HEK293 (cell line): ENCODE measurements around the gene MTUS2.
"Not testable (repeated sequence)": the region's sequence is repeated elsewhere in the genome, so short reads cannot be mapped to it uniquely, and the experiment has no call there.

Source experiments
- CTCF ChIA-PET: fragments of 350-600 bp; formaldehyde crosslinking; extraction: SDS; loops from one replicate; lab custom pipeline; 2021; ENCODE audit warnings: antibody characterized with exemption; lab: Yijun Ruan, JAX
- POLR2A ChIA-PET: fragments of 300-600 bp; formaldehyde crosslinking; extraction: SDS; loops from one replicate; lab custom pipeline; 2020; ENCODE audit warnings: antibody characterized with exemption, inconsistent platforms; lab: Yijun Ruan, JAX
- H3K27ac ChIP-seq: fragments of 200-500 bp; sonication (Bioruptor generic); 2 replicates; pipeline ENCODE4 v1.5.1; 2014; ENCODE audit warnings: low read depth, low read length, control low read depth, inconsistent platforms; ENCODE audit errors: extremely low read depth
- H3K36me3 ChIP-seq, 2 experiments: fragments of 200-500 bp in 1 of 2; sonication (Bioruptor generic) in 1 of 2; 1 replicate in 1 of 2; 2 replicates in 1 of 2; pipeline ENCODE4 v1.5.1; 2014 to 2017; ENCODE audit warnings: inconsistent platforms in 2 of 2, low read length in 2 of 2; ENCODE audit not compliant: control insufficient read depth in 2 of 2, insufficient read depth in 1 of 2
- H3K4me1 ChIP-seq: fragments of 200-500 bp; sonication (Bioruptor generic); 2 replicates; pipeline ENCODE4 v1.5.1; 2014; ENCODE audit warnings: mild to moderate bottlenecking, low read length, inconsistent platforms; ENCODE audit not compliant: control insufficient read depth, insufficient read depth
- H3K4me3 ChIP-seq: 2 replicates; pipeline ENCODE4 v1.5.1; 2011; ENCODE audit warnings: low read depth, mild to moderate bottlenecking, control low read depth, low read length, moderate library complexity
- H3K9me3 ChIP-seq: fragments of 200-500 bp; sonication (Bioruptor generic); 2 replicates; pipeline ENCODE4 v1.5.1; 2014; ENCODE audit warnings: low read depth, low read length, inconsistent platforms; ENCODE audit not compliant: control insufficient read depth, insufficient read depth
- AEBP2 ChIP-seq: fragments of 450-650 bp; formaldehyde crosslinking; IDR thresholded peaks from 2 replicates; pipeline ENCODE4 v1.5.1; 2016; ENCODE audit warnings: missing biosample characterization, missing genetic modification characterization, borderline replicate concordance
- HOXD13 ChIP-seq: sonication (generic); formaldehyde crosslinking; IDR thresholded peaks from 2 replicates; pipeline ENCODE4 v1.8.0; 2022; ENCODE audit warnings: missing genetic modification reagents, borderline replicate concordance
- PRDM6 ChIP-seq: fragments of 450-650 bp; formaldehyde crosslinking; IDR thresholded peaks from 2 replicates; pipeline ENCODE4 v1.5.1; 2017; ENCODE audit warnings: missing biosample characterization, missing genetic modification characterization
- RBAK ChIP-seq: fragments of 450-650 bp; formaldehyde crosslinking; IDR thresholded peaks from 2 replicates; pipeline ENCODE4 v1.5.1; 2016; ENCODE audit warnings: missing biosample characterization, missing genetic modification characterization
- SP2 ChIP-seq: fragments of 450-650 bp; formaldehyde crosslinking; IDR thresholded peaks from 2 replicates; pipeline ENCODE4 v1.5.1; 2016; ENCODE audit warnings: missing biosample characterization, missing genetic modification characterization
- TRIM28 ChIP-seq: IDR thresholded peaks from 2 replicates; pipeline ENCODE4 v1.6.1; 2011; ENCODE audit warnings: low read length, control low read depth, borderline replicate concordance
- ZNF121 ChIP-seq: fragments of 450-650 bp; formaldehyde crosslinking; IDR thresholded peaks from 2 replicates; pipeline ENCODE4 v1.5.1; 2016; ENCODE audit warnings: missing biosample characterization, missing genetic modification characterization
- ZNF133 ChIP-seq: fragments of 450-650 bp; formaldehyde crosslinking; IDR thresholded peaks from 2 replicates; pipeline ENCODE4 v1.5.1; 2016; ENCODE audit warnings: missing biosample characterization, missing genetic modification characterization
- ZNF221 ChIP-seq: fragments of 450-650 bp; formaldehyde crosslinking; IDR thresholded peaks from 2 replicates; pipeline ENCODE4 v1.5.1; 2017; ENCODE audit warnings: missing biosample characterization, missing genetic modification characterization, borderline replicate concordance
- ZNF341 ChIP-seq: fragments of 450-650 bp; formaldehyde crosslinking; IDR thresholded peaks from 2 replicates; pipeline ENCODE4; 2016; ENCODE audit warnings: low read depth, missing biosample characterization, missing genetic modification characterization
- ZNF394 ChIP-seq: fragments of 450-650 bp; formaldehyde crosslinking; IDR thresholded peaks from 2 replicates; pipeline ENCODE4 v1.5.1; 2016; ENCODE audit warnings: missing biosample characterization, missing genetic modification characterization, mild to moderate bottlenecking, moderate library complexity, borderline replicate concordance
- ZNF513 ChIP-seq: fragments of 450-650 bp; IDR thresholded peaks from 2 replicates; pipeline ENCODE4 v1.5.1; 2018; ENCODE audit warnings: missing biosample characterization, missing genetic modification characterization
- ZNF521 ChIP-seq: fragments of 450-650 bp; formaldehyde crosslinking; IDR thresholded peaks from 2 replicates; pipeline ENCODE4 v1.5.1; 2017; ENCODE audit warnings: missing biosample characterization, mild to moderate bottlenecking, missing genetic modification characterization
- ZNF529 ChIP-seq: fragments of 450-650 bp; formaldehyde crosslinking; IDR thresholded peaks from 2 replicates; pipeline ENCODE4 v1.5.1; 2017; ENCODE audit warnings: missing genetic modification characterization, missing biosample characterization; ENCODE audit not compliant: insufficient replicate concordance
- ZNF585B ChIP-seq: fragments of 450-650 bp; formaldehyde crosslinking; IDR thresholded peaks from 2 replicates; pipeline ENCODE4 v1.5.1; 2016; ENCODE audit warnings: missing biosample characterization, missing genetic modification characterization
- ZNF76 ChIP-seq: fragments of 450-650 bp; formaldehyde crosslinking; IDR thresholded peaks from 2 replicates; pipeline ENCODE4; 2016; ENCODE audit warnings: low read depth, missing biosample characterization, missing genetic modification characterization, borderline replicate concordance
- ZNF777 ChIP-seq: fragments of 450-650 bp; formaldehyde crosslinking; IDR thresholded peaks from 2 replicates; pipeline ENCODE4 v1.5.1; 2017; ENCODE audit warnings: missing biosample characterization, missing genetic modification characterization, borderline replicate concordance
- ZNF785 ChIP-seq: fragments of 450-650 bp; formaldehyde crosslinking; IDR thresholded peaks from 2 replicates; pipeline ENCODE4 v1.5.1; 2016; ENCODE audit warnings: missing biosample characterization, missing genetic modification characterization
- ZSCAN16 ChIP-seq: fragments of 450-650 bp; formaldehyde crosslinking; IDR thresholded peaks from 2 replicates; pipeline ENCODE4 v1.5.1; 2016; ENCODE audit warnings: missing biosample characterization, missing genetic modification characterization
- TF ChIP-seq, protein P1 (sequence below): fragments of 450-650 bp; formaldehyde crosslinking; IDR thresholded peaks from 2 replicates; pipeline ENCODE4 v1.5.1; 2016; ENCODE audit warnings: missing biosample characterization, missing genetic modification characterization, borderline replicate concordance

Gene MTUS2

GRCh38 chr13:29384871-29385270 lies 564.7 kb downstream of the MTUS2 start (continued):
- no peak for TF ChIP-seq ZNF529 (tag by site-specific recombination)
- TF ChIP-seq ZNF521 (tag by site-specific recombination): no peak
- no peak for TF ChIP-seq SP2
- TF ChIP-seq ZNF777 (tag by site-specific recombination): no peak
- no peak for TF ChIP-seq AEBP2 (tag by site-specific recombination)
- TF ChIP-seq RBAK (tag by site-specific recombination): no peak
- no peak for TF ChIP-seq ZNF221 (tag by site-specific recombination)
- no peak for TF ChIP-seq PRDM6 (tag by site-specific recombination)

DNA sequence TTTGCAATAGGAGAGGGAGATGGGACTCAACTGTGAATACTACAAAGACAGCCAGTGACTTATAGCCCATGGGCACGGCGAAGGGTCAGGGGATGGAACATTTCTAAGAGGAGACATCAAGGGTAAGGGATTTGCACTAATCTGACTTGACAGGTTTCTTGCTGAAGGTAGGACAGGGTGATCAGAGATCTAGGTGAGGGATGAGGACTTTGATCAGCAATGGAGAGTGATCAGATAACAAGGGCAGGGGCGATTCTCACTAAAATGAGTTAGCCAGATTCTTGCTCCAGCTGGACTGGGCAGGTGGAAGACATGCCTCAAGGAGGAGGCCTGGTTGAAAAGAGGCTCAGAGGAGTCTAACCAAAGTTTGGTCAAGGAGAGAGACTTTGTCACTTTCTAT lies 566.1 kb downstream of the MTUS2 start:
- TF ChIP-seq HOXD13 (no peak), TRIM28 (no peak), ZNF76 (no peak)
- Histone ChIP-seq H3K9me3 (no peaks in the 10 kb centered on the region), H3K4me1 (no peaks in the 10 kb centered on the region), H3K27ac (no peak overlapping the region), H3K36me3 (no peaks in the 10 kb centered on the region), H3K4me3 (no peak overlapping the region)
- POLR2A ChIA-PET: no interaction called here
- CTCF ChIA-PET: no interaction called here

GRCh38 chr13:29390598-29390997 lies 570.5 kb downstream of the MTUS2 start:
- CTCF ChIA-PET, H3K27ac ChIP-seq, H3K4me1 ChIP-seq, POLR2A ChIA-PET, H3K4me3 ChIP-seq, H3K36me3 ChIP-seq, H3K9me3 ChIP-seq: not testable (repeated sequence)
- TF ChIP-seq ZNF513 (tag by site-specific recombination): peak; percentile 85

GRCh38 chr13:29396446-29396845 lies 576.3 kb downstream of the MTUS2 start:
- Histone ChIP-seq H3K27ac (no peak overlapping the region), H3K9me3 (no peaks in the 10 kb centered on the region), H3K4me3 (no peak overlapping the region), H3K4me1 (no peaks in the 10 kb centered on the region), H3K36me3 (no peaks in the 10 kb centered on the region)
- ChIA-PET POLR2A (no interaction called here), CTCF (no interaction called here)
- no peak for TF ChIP-seq ZNF341 (tag by site-specific recombination)
- TF ChIP-seq ZNF785: no peak
- TF ChIP-seq ZNF585B (tag by site-specific recombination): no peak
- no peak for TF ChIP-seq ZSCAN16 (tag by site-specific recombination)
- TF ChIP-seq ZNF121 (tag by site-specific recombination): no peak
- TF ChIP-seq ZNF133: no peak
- TF ChIP-seq, protein P1, sequence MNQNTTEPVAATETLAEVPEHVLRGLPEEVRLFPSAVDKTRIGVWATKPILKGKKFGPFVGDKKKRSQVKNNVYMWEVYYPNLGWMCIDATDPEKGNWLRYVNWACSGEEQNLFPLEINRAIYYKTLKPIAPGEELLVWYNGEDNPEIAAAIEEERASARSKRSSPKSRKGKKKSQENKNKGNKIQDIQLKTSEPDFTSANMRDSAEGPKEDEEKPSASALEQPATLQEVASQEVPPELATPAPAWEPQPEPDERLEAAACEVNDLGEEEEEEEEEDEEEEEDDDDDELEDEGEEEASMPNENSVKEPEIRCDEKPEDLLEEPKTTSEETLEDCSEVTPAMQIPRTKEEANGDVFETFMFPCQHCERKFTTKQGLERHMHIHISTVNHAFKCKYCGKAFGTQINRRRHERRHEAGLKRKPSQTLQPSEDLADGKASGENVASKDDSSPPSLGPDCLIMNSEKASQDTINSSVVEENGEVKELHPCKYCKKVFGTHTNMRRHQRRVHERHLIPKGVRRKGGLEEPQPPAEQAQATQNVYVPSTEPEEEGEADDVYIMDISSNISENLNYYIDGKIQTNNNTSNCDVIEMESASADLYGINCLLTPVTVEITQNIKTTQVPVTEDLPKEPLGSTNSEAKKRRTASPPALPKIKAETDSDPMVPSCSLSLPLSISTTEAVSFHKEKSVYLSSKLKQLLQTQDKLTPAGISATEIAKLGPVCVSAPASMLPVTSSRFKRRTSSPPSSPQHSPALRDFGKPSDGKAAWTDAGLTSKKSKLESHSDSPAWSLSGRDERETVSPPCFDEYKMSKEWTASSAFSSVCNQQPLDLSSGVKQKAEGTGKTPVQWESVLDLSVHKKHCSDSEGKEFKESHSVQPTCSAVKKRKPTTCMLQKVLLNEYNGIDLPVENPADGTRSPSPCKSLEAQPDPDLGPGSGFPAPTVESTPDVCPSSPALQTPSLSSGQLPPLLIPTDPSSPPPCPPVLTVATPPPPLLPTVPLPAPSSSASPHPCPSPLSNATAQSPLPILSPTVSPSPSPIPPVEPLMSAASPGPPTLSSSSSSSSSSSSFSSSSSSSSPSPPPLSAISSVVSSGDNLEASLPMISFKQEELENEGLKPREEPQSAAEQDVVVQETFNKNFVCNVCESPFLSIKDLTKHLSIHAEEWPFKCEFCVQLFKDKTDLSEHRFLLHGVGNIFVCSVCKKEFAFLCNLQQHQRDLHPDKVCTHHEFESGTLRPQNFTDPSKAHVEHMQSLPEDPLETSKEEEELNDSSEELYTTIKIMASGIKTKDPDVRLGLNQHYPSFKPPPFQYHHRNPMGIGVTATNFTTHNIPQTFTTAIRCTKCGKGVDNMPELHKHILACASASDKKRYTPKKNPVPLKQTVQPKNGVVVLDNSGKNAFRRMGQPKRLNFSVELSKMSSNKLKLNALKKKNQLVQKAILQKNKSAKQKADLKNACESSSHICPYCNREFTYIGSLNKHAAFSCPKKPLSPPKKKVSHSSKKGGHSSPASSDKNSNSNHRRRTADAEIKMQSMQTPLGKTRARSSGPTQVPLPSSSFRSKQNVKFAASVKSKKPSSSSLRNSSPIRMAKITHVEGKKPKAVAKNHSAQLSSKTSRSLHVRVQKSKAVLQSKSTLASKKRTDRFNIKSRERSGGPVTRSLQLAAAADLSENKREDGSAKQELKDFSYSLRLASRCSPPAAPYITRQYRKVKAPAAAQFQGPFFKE (tag by site-specific recombination): no peak
- TF ChIP-seq ZNF394 (tag by site-specific recombination): no peak
- TF ChIP-seq RBAK (tag by site-specific recombination): no peak
